HG03558 (cell line): ENCODE results near the gene NKG7.
"Not testable (repeated sequence)": the region's sequence is repeated elsewhere in the genome, so short reads cannot be mapped to it uniquely, and the experiment has no call there.

Source experiments
- ATAC-seq: cut with Tn5 transposase; IDR thresholded peaks from one replicate; pipeline ENCODE4 v1.9.1; 2021; ENCODE audit warnings: moderate number of reproducible peaks; ENCODE audit not compliant: unreplicated experiment; ENCODE audit errors: extremely low read depth

NKG7 gene

GRCh38 chr19:51372649-51373504 is at the start of gene NKG7:
Gene NKG7 (minus strand): TSS chr19:51372654. CDS start chr19:51372535, 119 bp downstream.
- no peak for ATAC-seq

GRCh38 chr19:51422053-51422448 is 49.6 kb upstream of the NKG7 start:
- ATAC-seq = no peak

- no peak for ATAC-seq
Measured at GRCh38 chr19:51421229-51422052, 49.0 kb upstream of the NKG7 start.

- not testable (repeated sequence) for ATAC-seq
Measured at GRCh38 chr19:51420511-51420910, 48.1 kb upstream of the NKG7 start.

GRCh38 chr19:51418707-51419106 is 46.3 kb upstream of the NKG7 start:
- ATAC-seq = no peak

- ATAC-seq = no peak
Measured at GRCh38 chr19:51417810-51418157, 45.3 kb upstream of the NKG7 start.

- no peak for ATAC-seq
Measured at GRCh38 chr19:51417107-51417809, 44.8 kb upstream of the NKG7 start, which contains the start of gene SIGLEC10. Gene SIGLEC10 (minus strand): TSS chr19:51417642. CDS start chr19:51417581, 61 bp downstream.

GRCh38 chr19:51416422-51416821 is 44.0 kb upstream of the NKG7 start:
- not testable (repeated sequence) for ATAC-seq

GRCh38 chr19:51415187-51415586 is 42.7 kb upstream of the NKG7 start:
- ATAC-seq = no peak

GRCh38 chr19:51410950-51411748 is 38.7 kb upstream of the NKG7 start:
- ATAC-seq = no peak

- ATAC-seq = no peak
Measured at GRCh38 chr19:51407511-51408131, 35.2 kb upstream of the NKG7 start.

GRCh38 chr19:51402117-51402516 is 29.7 kb upstream of the NKG7 start:
- ATAC-seq = no peak

GRCh38 chr19:51399936-51400335 is 27.5 kb upstream of the NKG7 start:
- ATAC-seq = not testable (repeated sequence)

- no peak for ATAC-seq
Measured at GRCh38 chr19:51399231-51399630, 26.8 kb upstream of the NKG7 start.

GRCh38 chr19:51398096-51398704 is 25.7 kb upstream of the NKG7 start:
- ATAC-seq = no peak

- not testable (repeated sequence) for ATAC-seq
Measured at GRCh38 chr19:51397453-51397852, 25.0 kb upstream of the NKG7 start.

GRCh38 chr19:51396175-51396574 is 23.7 kb upstream of the NKG7 start:
- no peak for ATAC-seq

GRCh38 chr19:51394050-51394836 is 21.8 kb upstream of the NKG7 start:
- ATAC-seq = peak; percentile 68
